Glutamatergic neuron (in vitro differentiated cells): ENCODE data around the gene GIPC2. TPM values are rescaled to one million over a fixed set of nuclear protein-coding genes. Genes with fewer than 3 reads are reported as not detected.

Experiments used
- DNase-seq: peaks from one replicate; pipeline ENCODE4 v3.0.0; 2022
- H3K27ac Mint-ChIP-seq: one replicate; pipeline ENCODE4 v1.8.0; 2020; ENCODE audit warnings: mild to moderate bottlenecking, mixed read lengths, inconsistent platforms; ENCODE audit not compliant: unreplicated experiment
- H3K27me3 Mint-ChIP-seq: one replicate; pipeline ENCODE4 v1.8.0; 2020; ENCODE audit warnings: mild to moderate bottlenecking, moderate library complexity, mixed read lengths, inconsistent platforms; ENCODE audit not compliant: unreplicated experiment
- H3K36me3 Mint-ChIP-seq: one replicate; pipeline ENCODE4 v1.8.0; 2020; ENCODE audit warnings: mild to moderate bottlenecking, mixed read lengths, inconsistent platforms; ENCODE audit not compliant: unreplicated experiment
- H3K4me1 Mint-ChIP-seq: one replicate; pipeline ENCODE4 v1.8.0; 2020; ENCODE audit warnings: mild to moderate bottlenecking, low read depth, mixed read lengths, inconsistent platforms; ENCODE audit not compliant: unreplicated experiment
- H3K4me3 Mint-ChIP-seq: one replicate; pipeline ENCODE4 v1.8.0; 2020; ENCODE audit warnings: mild to moderate bottlenecking, mixed read lengths, inconsistent platforms; ENCODE audit not compliant: unreplicated experiment
- H3K9me3 Mint-ChIP-seq: one replicate; pipeline ENCODE4 v1.8.0; 2020; ENCODE audit warnings: mild to moderate bottlenecking, moderate library complexity, mixed read lengths, inconsistent platforms; ENCODE audit not compliant: unreplicated experiment
- CTCF ChIP-seq: fragments of 200-600 bp; sonication (generic); IDR thresholded peaks from one replicate; pipeline ENCODE4 v1.5.0; 2021; ENCODE audit not compliant: partially characterized antibody, unreplicated experiment
- total RNA-seq: library from RNA; stranded (reverse); fragmentation: NEBNext Ultra II Directional; extraction: Animal tissue kit (Norgen Biotek cat#: 25700); gene quantifications from one replicate; pipeline ENCODE4 v1.2.1, GENCODE V29; 2021; ENCODE audit not compliant: unreplicated experiment

GIPC2 gene
- total RNA-seq, 1 donor from 2014 or later: not detected

- Mint-ChIP-seq H3K36me3 (no peaks in the 10 kb centered on the region), H3K9me3 (peaks cover 7% of the 10 kb centered on the region), H3K27me3 (peaks cover 2% of the 10 kb centered on the region), H3K4me3 (peak within 1 kb of the TSS; percentile 86), H3K4me1 (peaks cover 19% of the 10 kb centered on the region), H3K27ac (peak within 1 kb of the TSS; percentile 92)
- no peak for TF ChIP-seq CTCF
- DNase-seq: no peak
Measured at GRCh38 chr1:78004719-78005447, 40.9 kb upstream of the GIPC2 start, which contains the start of gene DNAJB4. DNAJB4 (plus strand) TSS chr1:78004939; CDS start chr1:78005111, 172 bp downstream.

GRCh38 chr1:78005448-78005722 is 40.4 kb upstream of the GIPC2 start:
- peaks cover 7% of the 10 kb centered on the region for H3K9me3 Mint-ChIP-seq
- peaks cover 2% of the 10 kb centered on the region for H3K27me3 Mint-ChIP-seq
- no peaks in the 10 kb centered on the region for H3K36me3 Mint-ChIP-seq
- peak overlapping the region; percentile 86 for H3K4me3 Mint-ChIP-seq
- no peak for DNase-seq
- no peak for TF ChIP-seq CTCF
- H3K4me1 Mint-ChIP-seq: peaks cover 19% of the 10 kb centered on the region
- peak overlapping the region; percentile 92 for H3K27ac Mint-ChIP-seq

GRCh38 chr1:78005755-78006154 is 40.0 kb upstream of the GIPC2 start:
- Mint-ChIP-seq H3K9me3 (peaks cover 7% of the 10 kb centered on the region), H3K27ac (no peak overlapping the region), H3K4me3 (peak overlapping the region; percentile 86), H3K27me3 (peaks cover 2% of the 10 kb centered on the region), H3K36me3 (no peaks in the 10 kb centered on the region), H3K4me1 (peaks cover 19% of the 10 kb centered on the region)
- no peak for TF ChIP-seq CTCF
- DNase-seq: no peak

GRCh38 chr1:78006521-78006920 is 39.2 kb upstream of the GIPC2 start:
- H3K27me3 Mint-ChIP-seq: peaks cover 2% of the 10 kb centered on the region
- peaks cover 19% of the 10 kb centered on the region for H3K4me1 Mint-ChIP-seq
- H3K36me3 Mint-ChIP-seq: no peaks in the 10 kb centered on the region
- no peak for TF ChIP-seq CTCF
- no peak overlapping the region for H3K4me3 Mint-ChIP-seq
- DNase-seq: no peak
- no peak overlapping the region for H3K27ac Mint-ChIP-seq
- H3K9me3 Mint-ChIP-seq: peaks cover 7% of the 10 kb centered on the region

- TF ChIP-seq CTCF: no peak
- H3K27me3 Mint-ChIP-seq: peaks cover 2% of the 10 kb centered on the region
- peaks cover 18% of the 10 kb centered on the region for H3K4me1 Mint-ChIP-seq
- no peak overlapping the region for H3K27ac Mint-ChIP-seq
- DNase-seq: no peak
- no peak overlapping the region for H3K4me3 Mint-ChIP-seq
- peaks cover 7% of the 10 kb centered on the region for H3K9me3 Mint-ChIP-seq
- H3K36me3 Mint-ChIP-seq: no peaks in the 10 kb centered on the region
Measured at GRCh38 chr1:78007677-78008341, 38.0 kb upstream of the GIPC2 start.
